Stomach (tissue), 9 donors: ENCODE measurements around the gene ACTN3. TPM values are rescaled to one million over a fixed set of nuclear protein-coding genes. Genes with fewer than 3 reads are reported as not detected.

ENCODE experiments used
- DNase-seq, 2 donors: peaks; one replicate each; pipeline versions ENCODE4 v3.0.0 to v3.0.0-alpha.2; 2013 to 2019
- H3K27ac ChIP-seq, 5 donors: fragments of 200-600 bp in 4 of 5; sonication (generic) in 4 of 5; one replicate each; pipeline ENCODE4 v1.5.1; 2013 to 2019; ENCODE audit warnings: mild to moderate bottlenecking in 1 of 5, moderate library complexity in 1 of 5
- H3K27me3 ChIP-seq, 3 donors: fragments of 200-600 bp; sonication (generic); one replicate each; pipeline ENCODE4 v1.5.1; 2017 to 2019; ENCODE audit warnings: mixed run types in 1 of 3
- H3K36me3 ChIP-seq, 4 donors: fragments of 200-600 bp; sonication (generic); 1 replicate in 3 of 4; 2 replicates in 1 of 4; pipeline ENCODE4 v1.5.1; 2016 to 2019
- H3K4me1 ChIP-seq, 4 donors: fragments of 200-600 bp; sonication (generic); one replicate each; pipeline ENCODE4 v1.5.1; 2016 to 2019
- H3K4me3 ChIP-seq, 4 donors: fragments of 200-600 bp; sonication (generic) in 3 of 4; one replicate each; pipeline ENCODE4 v1.5.1; 2016 to 2019; ENCODE audit warnings: mild to moderate bottlenecking in 1 of 4
- H3K9me3 ChIP-seq, 4 donors: fragments of 200-600 bp; sonication (generic); one replicate each; pipeline ENCODE4 v1.5.1; 2016 to 2019
- EP300 ChIP-seq: sonication (generic); formaldehyde crosslinking; IDR thresholded peaks from one replicate; pipeline ENCODE4 v1.6.1; 2017; ENCODE audit warnings: antibody characterized with exemption
- POLR2A ChIP-seq, 4 donors: fragments of 450-650 bp; IDR thresholded peaks; one replicate each; pipeline ENCODE4 v1.6.1; 2016; ENCODE audit warnings: antibody characterized with exemption in 4 of 4, control low read depth in 2 of 4, mild to moderate bottlenecking in 1 of 4, moderate library complexity in 1 of 4
- POLR2AphosphoS5 ChIP-seq, 3 donors: sonication (generic); formaldehyde crosslinking; IDR thresholded peaks; one replicate each; pipeline ENCODE4 v1.6.1; 2016; ENCODE audit warnings: antibody characterized with exemption in 3 of 3
- WGBS, 5 donors: extraction: QIAGEN DNeasy Blood & Tissue Kit in 3 of 5; methylation state at CpG; one replicate each; pipeline versions ENCODE4 v1.1.5 to v1.1.7; 2013 to 2018; 5-methylcytosine and 5-hydroxymethylcytosine counted together
- intact Hi-C: fragments of 100-400 bp; cut with DNase I; formaldehyde crosslinking; loops from one replicate; pipeline ENCODE4 v1.15.1; 2023; ENCODE audit warnings: low total_unique reads
- polyA plus RNA-seq, 3 donors: library from polyadenylated mRNA; stranded (reverse); fragments of 200-250 nt; gene quantifications; one replicate each; pipeline ENCODE4 v1.2.3, GENCODE V29; 2013
- total RNA-seq, 5 donors: library from RNA; depleted of rRNA; stranded (reverse); fragments of >200 nt; gene quantifications; one replicate each; pipeline versions ENCODE4 v1.1.0 to v1.2.3, GENCODE V29; 2014 to 2016
- TF ChIP-seq, protein P1 (sequence below), 7 experiments: fragments of 450-650 bp in 4 of 7; fragments of 200-600 bp in 3 of 7; sonication (generic) in 3 of 7; IDR thresholded peaks; one replicate each; pipeline ENCODE4 v1.5.1; 2016 to 2019; ENCODE audit warnings: antibody characterized with exemption in 7 of 7, control low read depth in 2 of 7, mild to moderate bottlenecking in 1 of 7
- donor health status: healthy with polysubstance abuse.
- donor health status: Bipolar disorder and iron deficiency.
- donor health status: healthy.

The ACTN3 gene
- total and polyA plus RNA-seq, 8 donors: 0.03 to 0.92 TPM; not detected in 6

DNA sequence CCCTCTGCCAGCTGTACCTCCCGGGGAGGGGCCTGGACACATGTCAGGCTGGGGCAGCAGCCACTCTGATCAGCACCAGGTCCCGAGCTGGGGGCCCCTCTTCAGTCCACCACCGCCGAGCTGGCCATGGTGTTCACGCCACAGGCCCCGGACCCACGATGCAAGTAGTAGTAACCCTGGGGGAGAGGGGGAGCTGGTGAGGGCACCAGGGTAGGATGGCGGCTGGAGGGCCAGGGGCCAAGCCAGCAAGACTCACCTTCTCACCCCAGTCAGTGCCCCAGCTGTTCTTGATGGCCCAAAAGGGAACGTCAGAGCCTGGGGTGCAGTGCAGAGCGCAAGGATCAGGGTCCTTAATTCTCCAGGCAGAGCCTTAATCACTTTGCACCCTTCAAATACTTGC is 17.1 kb downstream of the ACTN3 start:
- H3K36me3 ChIP-seq: peaks cover 0 to 47% (median 22%) of the 10 kb centered on the region in 4 donors
- H3K9me3 ChIP-seq: no peaks in the 10 kb centered on the region
- H3K27me3 ChIP-seq: peaks cover 0 to 14% (median 6%) of the 10 kb centered on the region in 3 donors
- H3K4me1 ChIP-seq: peaks cover 21 to 27% (median 26%) of the 10 kb centered on the region in 4 donors
- intact Hi-C loops: no loop called here
- H3K27ac ChIP-seq: no peak overlapping the region
- no peak for DNase-seq
- TF ChIP-seq EP300 (no peak), POLR2AphosphoS5 (IDR thresholded peaks at IDR 0.05) (no peak), POLR2A (IDR thresholded peaks at IDR 0.05) (no peak)
- TF ChIP-seq, protein P1, sequence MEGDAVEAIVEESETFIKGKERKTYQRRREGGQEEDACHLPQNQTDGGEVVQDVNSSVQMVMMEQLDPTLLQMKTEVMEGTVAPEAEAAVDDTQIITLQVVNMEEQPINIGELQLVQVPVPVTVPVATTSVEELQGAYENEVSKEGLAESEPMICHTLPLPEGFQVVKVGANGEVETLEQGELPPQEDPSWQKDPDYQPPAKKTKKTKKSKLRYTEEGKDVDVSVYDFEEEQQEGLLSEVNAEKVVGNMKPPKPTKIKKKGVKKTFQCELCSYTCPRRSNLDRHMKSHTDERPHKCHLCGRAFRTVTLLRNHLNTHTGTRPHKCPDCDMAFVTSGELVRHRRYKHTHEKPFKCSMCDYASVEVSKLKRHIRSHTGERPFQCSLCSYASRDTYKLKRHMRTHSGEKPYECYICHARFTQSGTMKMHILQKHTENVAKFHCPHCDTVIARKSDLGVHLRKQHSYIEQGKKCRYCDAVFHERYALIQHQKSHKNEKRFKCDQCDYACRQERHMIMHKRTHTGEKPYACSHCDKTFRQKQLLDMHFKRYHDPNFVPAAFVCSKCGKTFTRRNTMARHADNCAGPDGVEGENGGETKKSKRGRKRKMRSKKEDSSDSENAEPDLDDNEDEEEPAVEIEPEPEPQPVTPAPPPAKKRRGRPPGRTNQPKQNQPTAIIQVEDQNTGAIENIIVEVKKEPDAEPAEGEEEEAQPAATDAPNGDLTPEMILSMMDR (IDR thresholded peaks at IDR 0.05): no peak
- no peak overlapping the region for H3K4me3 ChIP-seq
- whole genome bisulfite sequencing, 5 donors: 90 to 95% (median 93%) methylated on average over 3 to 10 of the region's 10 CpGs

DNA sequence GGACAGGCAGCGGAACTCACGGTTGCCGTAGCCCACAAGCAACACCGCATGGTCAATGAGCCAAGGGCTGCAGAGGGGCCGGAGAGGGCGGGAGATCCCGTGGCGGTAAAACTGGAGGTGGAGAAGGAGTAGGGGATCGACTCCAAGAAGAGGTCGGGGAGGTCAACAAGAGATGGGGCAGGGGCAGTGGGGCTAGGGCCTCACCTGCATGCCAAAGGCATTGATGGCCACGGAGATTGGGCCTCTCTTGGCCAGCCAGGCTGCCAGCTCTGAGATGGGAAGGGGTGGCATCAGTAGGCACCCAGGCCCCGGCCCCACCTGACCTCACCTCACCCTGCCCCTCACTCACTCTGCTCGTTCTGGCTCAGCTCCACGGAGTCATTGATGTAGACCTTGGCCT is 17.8 kb downstream of the ACTN3 start:
- Histone ChIP-seq H3K27me3 (peaks cover 0 to 7% (median 0%) of the 10 kb centered on the region in 3 donors), H3K4me1 (peaks cover 15 to 24% (median 22%) of the 10 kb centered on the region in 4 donors), H3K9me3 (no peaks in the 10 kb centered on the region), H3K36me3 (peaks cover 0 to 47% (median 22%) of the 10 kb centered on the region in 4 donors), H3K4me3 (no peak overlapping the region), H3K27ac (no peak overlapping the region)
- WGBS, 5 donors: 89 to 96% (median 93%) methylated on average over 13 to 14 of the region's 14 CpGs
- intact Hi-C loops: no loop called here
- DNase-seq: no peak
- TF ChIP-seq POLR2A (IDR thresholded peaks at IDR 0.05) (no peak), EP300 (no peak), POLR2AphosphoS5 (IDR thresholded peaks at IDR 0.05) (no peak)
- TF ChIP-seq, protein P1 (IDR thresholded peaks at IDR 0.05): no peak

DNA sequence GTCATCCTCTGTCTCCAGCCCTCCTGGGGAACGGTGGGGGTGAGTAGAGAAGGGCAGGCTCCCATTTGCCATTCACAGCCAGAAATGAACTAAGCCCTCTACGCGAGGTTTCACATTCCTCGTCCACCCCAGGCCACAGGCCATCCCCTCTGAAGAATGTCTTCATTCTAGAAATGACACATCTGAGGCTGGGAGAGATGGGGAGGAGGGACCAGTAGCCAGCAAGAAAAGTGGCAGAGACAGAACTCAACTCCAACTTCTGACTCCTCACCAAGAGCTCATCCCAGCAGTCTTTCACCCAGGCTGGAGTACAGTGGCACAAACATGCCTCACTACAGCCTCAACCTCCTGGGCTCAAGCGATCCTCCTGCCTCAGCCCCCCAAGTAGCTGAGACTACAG is 18.3 kb downstream of the ACTN3 start:
- H3K9me3 ChIP-seq: no peaks in the 10 kb centered on the region
- peaks cover 0 to 6% (median 0%) of the 10 kb centered on the region in 3 donors for H3K27me3 ChIP-seq
- H3K36me3 ChIP-seq: peaks cover 0 to 47% (median 22%) of the 10 kb centered on the region in 4 donors
- intact Hi-C loops: no loop called here
- no peak overlapping the region for H3K4me3 ChIP-seq
- H3K27ac ChIP-seq: no peak overlapping the region
- 85 to 91% (median 91%) methylated on average over 5 of the region's 5 CpGs for WGBS, 5 donors
- TF ChIP-seq POLR2A (IDR thresholded peaks at IDR 0.05) (no peak), POLR2AphosphoS5 (IDR thresholded peaks at IDR 0.05) (no peak), EP300 (no peak)
- TF ChIP-seq, protein P1 (IDR thresholded peaks at IDR 0.05): no peak
- H3K4me1 ChIP-seq: peaks cover 15 to 22% (median 20%) of the 10 kb centered on the region in 4 donors
- no peak for DNase-seq

DNA sequence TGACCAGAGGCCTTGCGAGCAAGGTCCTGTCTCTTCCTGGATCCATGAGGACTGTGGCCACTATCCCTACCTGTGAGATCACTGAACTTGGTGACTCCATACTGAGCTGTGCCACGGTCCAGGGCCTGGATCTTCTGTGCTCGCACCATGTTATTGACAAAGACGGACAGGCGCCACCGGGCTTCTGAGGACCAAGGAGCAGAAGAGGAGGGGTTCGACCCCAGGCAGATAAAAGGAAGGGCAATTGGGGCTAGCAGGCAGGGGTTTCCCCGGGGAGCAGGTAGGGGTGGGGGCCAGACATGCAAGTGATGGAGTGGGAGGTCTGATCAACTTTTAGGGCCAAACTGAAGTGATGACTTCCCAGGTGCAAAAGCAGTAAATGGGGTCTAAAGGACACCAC is 19.5 kb downstream of the ACTN3 start:
- H3K4me1 ChIP-seq: peaks cover 15 to 22% (median 20%) of the 10 kb centered on the region in 4 donors
- DNase-seq: no peak
- no peak overlapping the region for H3K4me3 ChIP-seq
- WGBS, 5 donors: 88 to 95% (median 95%) methylated on average over 8 of the region's 8 CpGs
- TF ChIP-seq, protein P1 (IDR thresholded peaks at IDR 0.05): no peak
- TF ChIP-seq POLR2A (IDR thresholded peaks at IDR 0.05): no peak
- no peak for TF ChIP-seq EP300
- no peak for TF ChIP-seq POLR2AphosphoS5 (IDR thresholded peaks at IDR 0.05)
- peaks cover 0 to 47% (median 22%) of the 10 kb centered on the region in 4 donors for H3K36me3 ChIP-seq
- H3K9me3 ChIP-seq: no peaks in the 10 kb centered on the region
- H3K27ac ChIP-seq: no peak overlapping the region
- peaks cover 0 to 6% (median 0%) of the 10 kb centered on the region in 3 donors for H3K27me3 ChIP-seq
- intact Hi-C loops: no loop called here
